Panc1 (cell line): Measurements from ENCODE around the gene MAN1A1.

Experiments
- CTCF ChIP-seq: fragments of 450-650 bp; IDR thresholded peaks from 2 replicates; pipeline ENCODE4 v1.5.1; 2017; ENCODE audit warnings: mild to moderate bottlenecking
- POLR2AphosphoS5 ChIP-seq: IDR thresholded peaks from 2 replicates; pipeline ENCODE4 v1.6.1; 2012; ENCODE audit warnings: mild to moderate bottlenecking, low read depth, low read length, moderate library complexity
- TCF7L2 ChIP-seq: IDR thresholded peaks from 2 replicates; pipeline ENCODE4 v1.6.1; 2011; ENCODE audit warnings: mild to moderate bottlenecking, low read depth, low read length, inconsistent platforms
- TF ChIP-seq, protein P1 (sequence below), 2 experiments: IDR thresholded peaks; 2 replicates each; pipeline ENCODE4 v1.6.1; 2011 to 2012; ENCODE audit warnings: low read depth in 2 of 2, control low read depth in 1 of 2, low read length in 1 of 2, mild to moderate bottlenecking in 1 of 2, moderate library complexity in 1 of 2; ENCODE audit not compliant: insufficient read depth in 1 of 2

- TF ChIP-seq CTCF = no peak
- TF ChIP-seq POLR2AphosphoS5 = no peak
- TF ChIP-seq TCF7L2 = no peak
- TF ChIP-seq, protein P1, sequence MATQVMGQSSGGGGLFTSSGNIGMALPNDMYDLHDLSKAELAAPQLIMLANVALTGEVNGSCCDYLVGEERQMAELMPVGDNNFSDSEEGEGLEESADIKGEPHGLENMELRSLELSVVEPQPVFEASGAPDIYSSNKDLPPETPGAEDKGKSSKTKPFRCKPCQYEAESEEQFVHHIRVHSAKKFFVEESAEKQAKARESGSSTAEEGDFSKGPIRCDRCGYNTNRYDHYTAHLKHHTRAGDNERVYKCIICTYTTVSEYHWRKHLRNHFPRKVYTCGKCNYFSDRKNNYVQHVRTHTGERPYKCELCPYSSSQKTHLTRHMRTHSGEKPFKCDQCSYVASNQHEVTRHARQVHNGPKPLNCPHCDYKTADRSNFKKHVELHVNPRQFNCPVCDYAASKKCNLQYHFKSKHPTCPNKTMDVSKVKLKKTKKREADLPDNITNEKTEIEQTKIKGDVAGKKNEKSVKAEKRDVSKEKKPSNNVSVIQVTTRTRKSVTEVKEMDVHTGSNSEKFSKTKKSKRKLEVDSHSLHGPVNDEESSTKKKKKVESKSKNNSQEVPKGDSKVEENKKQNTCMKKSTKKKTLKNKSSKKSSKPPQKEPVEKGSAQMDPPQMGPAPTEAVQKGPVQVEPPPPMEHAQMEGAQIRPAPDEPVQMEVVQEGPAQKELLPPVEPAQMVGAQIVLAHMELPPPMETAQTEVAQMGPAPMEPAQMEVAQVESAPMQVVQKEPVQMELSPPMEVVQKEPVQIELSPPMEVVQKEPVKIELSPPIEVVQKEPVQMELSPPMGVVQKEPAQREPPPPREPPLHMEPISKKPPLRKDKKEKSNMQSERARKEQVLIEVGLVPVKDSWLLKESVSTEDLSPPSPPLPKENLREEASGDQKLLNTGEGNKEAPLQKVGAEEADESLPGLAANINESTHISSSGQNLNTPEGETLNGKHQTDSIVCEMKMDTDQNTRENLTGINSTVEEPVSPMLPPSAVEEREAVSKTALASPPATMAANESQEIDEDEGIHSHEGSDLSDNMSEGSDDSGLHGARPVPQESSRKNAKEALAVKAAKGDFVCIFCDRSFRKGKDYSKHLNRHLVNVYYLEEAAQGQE (IDR thresholded peaks at IDR 0.05; ENCODE audit: insufficient read depth in 1 of 2, low read depth in 2 of 2, low read length in 1 of 2) = no peak
Measured at GRCh38 chr6:119227377-119227776, 122.2 kb downstream of the MAN1A1 start.
